ENCODE data around the gene EXOC3L4. TPM values are rescaled to one million over a fixed set of nuclear protein-coding genes. Genes with fewer than 3 reads are reported as not detected.

The EXOC3L4 gene
- polyA plus RNA-seq, 1 donor (not counting 4 experiments of a cell fraction or from before 2014, with no cell fraction given) = not detected

- Histone ChIP-seq H3K27ac (ENCODE audit: control insufficient read depth, insufficient read depth, low read length) (no peak overlapping the region), H3K27me3 (ENCODE audit: control insufficient read depth, extremely low read depth, insufficient read depth, low read length) (peaks cover 63% of the 10 kb centered on the region), H3K4me3 (ENCODE audit: control insufficient read depth in 2 of 3, extremely low read depth in 1 of 3, insufficient read depth in 2 of 3, low read depth in 1 of 3, low read length in 3 of 3) (no peak overlapping the region), H3K4me1 (ENCODE audit: control insufficient read depth, extremely low read depth, insufficient read depth, low read length) (peaks cover 2% of the 10 kb centered on the region), H4K20me1 (ENCODE audit: control insufficient read depth, extremely low read depth, insufficient read depth, low read length) (peaks cover 2% of the 10 kb centered on the region), H3K79me2 (ENCODE audit: control insufficient read depth, insufficient read depth, low read length) (no peaks in the 10 kb centered on the region), H3K4me2 (ENCODE audit: control insufficient read depth, extremely low read depth, insufficient read depth, low read depth, low read length) (no peak overlapping the region), H2AFZ (ENCODE audit: control insufficient read depth, low read length) (no peak overlapping the region), H3K9ac (ENCODE audit: control insufficient read depth, extremely low read depth, insufficient read depth, low read length) (no peak overlapping the region), H3K36me3 (ENCODE audit: control insufficient read depth in 2 of 2, extremely low read depth in 1 of 2, insufficient read depth in 2 of 2, low read length in 2 of 2) (no peaks in the 10 kb centered on the region), H3K9me1 (ENCODE audit: control insufficient read depth, extremely low read depth, insufficient read depth, low read length) (no peaks in the 10 kb centered on the region), H3K9me3 (ENCODE audit: control insufficient read depth, low read depth, low read length) (no peaks in the 10 kb centered on the region)
- dilution Hi-C loops (cut with MboI; ENCODE audit: extremely low pct_ligation_motif_present, low sequenced_read_pairs) = no loop called here
- FAIRE-seq (no peak), DNase-seq (ENCODE audit: low read depth, low spot score) (no peak)
- TF ChIP-seq CTCF (optimal IDR thresholded peaks at IDR 0.05 in 1 of 3, IDR thresholded peaks at IDR 0.05 in 1 of 3, conservative IDR thresholded peaks at IDR 0.05 in 1 of 3; ENCODE audit: extremely low read depth in 1 of 3, insufficient read depth in 2 of 3, low read length in 3 of 3) = peak in 2 of 3 experiments; percentile 12 to 31
- no peak for TF ChIP-seq EZH2 (IDR thresholded peaks at IDR 0.05; ENCODE audit: low read length)
These were observed 11.1 kb downstream of the EXOC3L4 start for GRCh38 chr14:103105580-103106150.

GRCh38 chr14:103107455-103107854 lies 12.9 kb downstream of the EXOC3L4 start:
- Histone ChIP-seq H3K9ac (ENCODE audit: control insufficient read depth, extremely low read depth, insufficient read depth, low read length) (no peak overlapping the region), H2AFZ (ENCODE audit: control insufficient read depth, low read length) (no peak overlapping the region), H3K79me2 (ENCODE audit: control insufficient read depth, insufficient read depth, low read length) (no peaks in the 10 kb centered on the region), H4K20me1 (ENCODE audit: control insufficient read depth, extremely low read depth, insufficient read depth, low read length) (peaks cover 2% of the 10 kb centered on the region), H3K27me3 (ENCODE audit: control insufficient read depth, extremely low read depth, insufficient read depth, low read length) (peaks cover 56% of the 10 kb centered on the region), H3K4me2 (ENCODE audit: control insufficient read depth, extremely low read depth, insufficient read depth, low read depth, low read length) (no peak overlapping the region), H3K36me3 (ENCODE audit: control insufficient read depth in 2 of 2, extremely low read depth in 1 of 2, insufficient read depth in 2 of 2, low read length in 2 of 2) (no peaks in the 10 kb centered on the region), H3K4me1 (ENCODE audit: control insufficient read depth, extremely low read depth, insufficient read depth, low read length) (peaks cover 2% of the 10 kb centered on the region), H3K27ac (ENCODE audit: control insufficient read depth, insufficient read depth, low read length) (no peak overlapping the region), H3K9me1 (ENCODE audit: control insufficient read depth, extremely low read depth, insufficient read depth, low read length) (no peaks in the 10 kb centered on the region), H3K4me3 (ENCODE audit: control insufficient read depth in 2 of 3, extremely low read depth in 1 of 3, insufficient read depth in 2 of 3, low read depth in 1 of 3, low read length in 3 of 3) (no peak overlapping the region), H3K9me3 (ENCODE audit: control insufficient read depth, low read depth, low read length) (no peaks in the 10 kb centered on the region)
- dilution Hi-C loops (cut with MboI; ENCODE audit: extremely low pct_ligation_motif_present, low sequenced_read_pairs) = no loop called here
- no peak for DNase-seq (ENCODE audit: low read depth, low spot score)
- no peak for TF ChIP-seq CTCF (optimal IDR thresholded peaks at IDR 0.05 in 1 of 3, IDR thresholded peaks at IDR 0.05 in 1 of 3, conservative IDR thresholded peaks at IDR 0.05 in 1 of 3; ENCODE audit: extremely low read depth in 1 of 3, insufficient read depth in 2 of 3, low read length in 3 of 3)
- no peak for TF ChIP-seq EZH2 (IDR thresholded peaks at IDR 0.05; ENCODE audit: low read length)
- no peak for FAIRE-seq
